ENCODE data around the gene NSD1.

NSD1 gene

DNA sequence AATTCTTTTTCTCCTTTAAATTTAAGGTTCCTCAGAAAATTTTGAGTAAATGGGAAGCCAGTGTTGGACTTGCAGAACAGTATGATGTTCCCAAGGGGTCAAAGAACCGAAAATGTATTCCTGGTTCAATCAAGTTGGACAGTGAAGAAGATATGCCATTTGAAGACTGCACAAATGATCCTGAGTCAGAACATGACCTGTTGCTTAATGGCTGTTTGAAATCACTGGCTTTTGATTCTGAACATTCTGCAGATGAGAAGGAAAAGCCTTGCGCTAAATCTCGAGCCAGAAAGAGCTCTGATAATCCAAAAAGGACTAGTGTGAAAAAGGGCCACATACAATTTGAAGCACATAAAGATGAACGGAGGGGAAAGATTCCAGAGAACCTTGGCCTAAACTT lies 76.0 kb downstream of the NSD1 start:
- H3K36me3 ChIP-seq (ENCODE audit: control insufficient read depth in 1 of 2, insufficient read depth in 2 of 2, low read depth in 1 of 2, low read length in 2 of 2) = peaks cover 38 to 78% of the 10 kb centered on the region in 2 experiments
- H2AK5ac ChIP-seq (ENCODE audit: low read length, severe bottlenecking) = no peak overlapping the region
- DNase-seq = no peak
- no peak overlapping the region for H2BK5ac ChIP-seq (ENCODE audit: low read depth, low read length, poor library complexity, severe bottlenecking)
- WGBS = 98% methylated on average over 4 of the region's 4 CpGs
- H3K79me1 ChIP-seq (replicated peaks; ENCODE audit: low read length, poor library complexity, severe bottlenecking) = peaks cover 32% of the 10 kb centered on the region
- H4K8ac ChIP-seq (ENCODE audit: low read length) = no peak overlapping the region
- H3K18ac ChIP-seq (ENCODE audit: low read depth in 1 of 2, low read length in 2 of 2) = no peak overlapping the region
- no peak overlapping the region for H3K27ac ChIP-seq (ENCODE audit: low read length, poor library complexity, severe bottlenecking)
- no peak overlapping the region for H2BK12ac ChIP-seq (ENCODE audit: low read length in 2 of 2)
- no peaks in the 10 kb centered on the region for H3K9me3 ChIP-seq (ENCODE audit: control insufficient read depth, low read length)
- no peak overlapping the region for H2BK15ac ChIP-seq (ENCODE audit: low read depth, poor library complexity, severe bottlenecking)
- H3K27me3 ChIP-seq (ENCODE audit: control insufficient read depth in 1 of 2, insufficient read depth in 1 of 2, low read length in 2 of 2) = no peaks in the 10 kb centered on the region
- H4K91ac ChIP-seq (ENCODE audit: low read length) = no peak overlapping the region
- no peak overlapping the region for H3K4me3 ChIP-seq (ENCODE audit: insufficient read depth in 1 of 2, low read depth in 1 of 2, low read length in 2 of 2)
- no peak overlapping the region for H2AFZ ChIP-seq (ENCODE audit: low read depth, low read length)
- no peak overlapping the region for H3K4me2 ChIP-seq (ENCODE audit: low read length, poor library complexity, severe bottlenecking)
- H3K9ac ChIP-seq (ENCODE audit: low read length) = no peak overlapping the region
- no peak overlapping the region for H3K23ac ChIP-seq (ENCODE audit: low read length in 2 of 2)
- H3K4me1 ChIP-seq (ENCODE audit: control insufficient read depth, insufficient read depth, low read depth, low read length) = peaks cover 1% of the 10 kb centered on the region
- H3K4ac ChIP-seq (ENCODE audit: low read depth in 1 of 2, low read length in 2 of 2) = no peak overlapping the region
- H2BK120ac ChIP-seq (ENCODE audit: low read depth, low read length) = no peak overlapping the region
- no peak overlapping the region for H3K14ac ChIP-seq (ENCODE audit: low read length in 2 of 2)

DNA sequence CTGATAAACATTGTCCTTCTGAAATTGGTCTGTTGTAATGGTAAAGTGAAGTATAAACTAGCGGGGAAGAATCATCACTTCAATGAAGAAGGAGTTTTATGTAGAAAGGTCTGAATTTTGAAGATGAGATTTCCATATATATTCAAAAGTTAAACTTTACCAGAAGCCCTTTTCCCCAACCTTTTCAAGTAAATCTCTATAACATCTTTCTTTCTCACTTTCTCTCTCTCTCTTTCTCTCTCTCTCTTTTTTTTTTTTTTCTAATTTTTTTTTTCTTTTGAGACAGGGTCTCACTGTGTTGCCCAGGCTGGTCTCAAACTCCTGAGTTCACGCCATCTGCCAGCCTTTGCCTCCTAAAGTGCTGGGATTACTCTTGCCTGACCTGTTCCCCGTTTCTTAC lies 78.7 kb downstream of the NSD1 start:
- Histone ChIP-seq H2BK12ac (ENCODE audit: low read length in 2 of 2) (no peak overlapping the region), H3K14ac (ENCODE audit: low read length in 2 of 2) (no peak overlapping the region), H2BK15ac (ENCODE audit: low read depth, poor library complexity, severe bottlenecking) (no peak overlapping the region), H2BK5ac (ENCODE audit: low read depth, low read length, poor library complexity, severe bottlenecking) (no peak overlapping the region), H4K8ac (ENCODE audit: low read length) (no peak overlapping the region), H3K27me3 (ENCODE audit: control insufficient read depth in 1 of 2, insufficient read depth in 1 of 2, low read length in 2 of 2) (no peaks in the 10 kb centered on the region), H2AK5ac (ENCODE audit: low read length, severe bottlenecking) (no peak overlapping the region), H3K4me1 (ENCODE audit: control insufficient read depth, insufficient read depth, low read depth, low read length) (peaks cover 1% of the 10 kb centered on the region), H3K4ac (ENCODE audit: low read depth in 1 of 2, low read length in 2 of 2) (no peak overlapping the region), H3K79me1 (replicated peaks; ENCODE audit: low read length, poor library complexity, severe bottlenecking) (peaks cover 34% of the 10 kb centered on the region), H3K9me3 (ENCODE audit: control insufficient read depth, low read length) (no peaks in the 10 kb centered on the region), H3K4me3 (ENCODE audit: insufficient read depth in 1 of 2, low read depth in 1 of 2, low read length in 2 of 2) (no peak overlapping the region), H3K27ac (ENCODE audit: low read length, poor library complexity, severe bottlenecking) (no peak overlapping the region), H3K4me2 (ENCODE audit: low read length, poor library complexity, severe bottlenecking) (no peak overlapping the region), H2AFZ (ENCODE audit: low read depth, low read length) (no peak overlapping the region), H3K36me3 (ENCODE audit: control insufficient read depth in 1 of 2, insufficient read depth in 2 of 2, low read depth in 1 of 2, low read length in 2 of 2) (peaks cover 24 to 76% of the 10 kb centered on the region in 2 experiments), H3K23ac (ENCODE audit: low read length in 2 of 2) (no peak overlapping the region), H4K91ac (ENCODE audit: low read length) (no peak overlapping the region), H3K9ac (ENCODE audit: low read length) (no peak overlapping the region), H2BK120ac (ENCODE audit: low read depth, low read length) (no peak overlapping the region), H3K18ac (ENCODE audit: low read depth in 1 of 2, low read length in 2 of 2) (no peak overlapping the region)
- DNase-seq = no peak
- 100% methylated on average over 1 of the region's 3 CpGs for WGBS

DNA sequence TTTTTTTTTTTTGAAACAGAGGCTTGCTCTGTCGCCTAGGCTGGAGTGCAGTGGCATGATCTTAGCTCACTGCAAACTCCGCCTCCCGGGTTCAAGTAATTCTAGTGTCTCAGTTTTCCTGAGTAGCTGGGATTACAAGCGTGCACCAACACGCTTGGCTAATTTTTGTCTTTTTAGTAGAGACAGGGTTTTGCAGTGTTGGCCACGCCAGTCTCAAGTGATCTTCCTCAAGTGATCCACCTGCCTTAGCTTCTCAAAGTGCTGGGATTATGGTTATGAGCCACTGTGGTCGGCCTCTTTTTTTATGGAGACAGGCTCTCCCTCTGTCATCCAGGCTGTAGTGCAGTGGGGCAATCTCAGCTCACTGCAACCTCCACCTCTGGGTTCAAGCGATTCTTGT lies 87.0 kb downstream of the NSD1 start:
- DNase-seq = no peak
- H2BK5ac ChIP-seq (ENCODE audit: low read depth, low read length, poor library complexity, severe bottlenecking) = no peak overlapping the region
- H2AK5ac ChIP-seq (ENCODE audit: low read length, severe bottlenecking) = no peak overlapping the region
- H2BK15ac ChIP-seq (ENCODE audit: low read depth, poor library complexity, severe bottlenecking) = no peak overlapping the region
- H3K23ac ChIP-seq (ENCODE audit: low read length in 2 of 2) = no peak overlapping the region
- H2BK120ac ChIP-seq (ENCODE audit: low read depth, low read length) = no peak overlapping the region
- H3K4me1 ChIP-seq (ENCODE audit: control insufficient read depth, insufficient read depth, low read depth, low read length) = peaks cover 1% of the 10 kb centered on the region
- peaks cover 8% of the 10 kb centered on the region for H3K79me1 ChIP-seq (replicated peaks; ENCODE audit: low read length, poor library complexity, severe bottlenecking)
- H3K18ac ChIP-seq (ENCODE audit: low read depth in 1 of 2, low read length in 2 of 2) = no peak overlapping the region
- H3K14ac ChIP-seq (ENCODE audit: low read length in 2 of 2) = no peak overlapping the region
- no peaks in the 10 kb centered on the region for H3K27me3 ChIP-seq (ENCODE audit: control insufficient read depth in 1 of 2, insufficient read depth in 1 of 2, low read length in 2 of 2)
- H4K8ac ChIP-seq (ENCODE audit: low read length) = no peak overlapping the region
- H4K91ac ChIP-seq (ENCODE audit: low read length) = no peak overlapping the region
- no peak overlapping the region for H2AFZ ChIP-seq (ENCODE audit: low read depth, low read length)
- no peak overlapping the region for H3K27ac ChIP-seq (ENCODE audit: low read length, poor library complexity, severe bottlenecking)
- H3K9me3 ChIP-seq (ENCODE audit: control insufficient read depth, low read length) = no peaks in the 10 kb centered on the region
- no peak overlapping the region for H3K4me3 ChIP-seq (ENCODE audit: insufficient read depth in 1 of 2, low read depth in 1 of 2, low read length in 2 of 2)
- 99% methylated on average over 8 of the region's 8 CpGs for WGBS
- no peak overlapping the region for H3K4me2 ChIP-seq (ENCODE audit: low read length, poor library complexity, severe bottlenecking)
- H3K4ac ChIP-seq (ENCODE audit: low read depth in 1 of 2, low read length in 2 of 2) = no peak overlapping the region
- no peak overlapping the region for H2BK12ac ChIP-seq (ENCODE audit: low read length in 2 of 2)
- peaks cover 21 to 32% of the 10 kb centered on the region in 2 experiments for H3K36me3 ChIP-seq (ENCODE audit: control insufficient read depth in 1 of 2, insufficient read depth in 2 of 2, low read depth in 1 of 2, low read length in 2 of 2)
- H3K9ac ChIP-seq (ENCODE audit: low read length) = no peak overlapping the region

DNA sequence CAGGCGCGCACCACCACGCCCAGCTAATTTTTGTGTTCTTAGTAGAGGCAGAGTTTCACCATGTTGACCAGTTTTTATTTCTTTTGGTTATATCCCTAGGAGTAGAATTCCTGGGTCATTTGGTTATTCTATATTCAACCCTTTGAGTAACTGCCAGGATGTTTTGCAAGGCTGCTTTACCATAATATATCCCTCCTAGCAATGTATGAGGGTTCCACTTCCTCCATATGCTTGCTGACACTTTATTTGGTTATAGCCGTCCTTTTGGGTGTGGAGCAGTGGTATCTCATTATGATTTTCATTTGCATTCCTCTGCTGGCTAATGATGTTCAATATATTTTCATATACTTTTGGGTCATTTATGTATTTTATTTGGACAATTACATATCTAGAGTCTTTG lies 88.7 kb downstream of the NSD1 start:
- WGBS = no CpG with 5 or more reads among the region's 4 CpGs
- Histone ChIP-seq H3K9ac (ENCODE audit: low read length) (no peak overlapping the region), H2AK5ac (ENCODE audit: low read length, severe bottlenecking) (no peak overlapping the region), H3K36me3 (ENCODE audit: control insufficient read depth in 1 of 2, insufficient read depth in 2 of 2, low read depth in 1 of 2, low read length in 2 of 2) (peaks cover 24 to 34% of the 10 kb centered on the region in 2 experiments), H4K8ac (ENCODE audit: low read length) (no peak overlapping the region), H2BK5ac (ENCODE audit: low read depth, low read length, poor library complexity, severe bottlenecking) (no peak overlapping the region), H3K9me3 (ENCODE audit: control insufficient read depth, low read length) (no peaks in the 10 kb centered on the region), H3K4me2 (ENCODE audit: low read length, poor library complexity, severe bottlenecking) (no peak overlapping the region), H3K4me3 (ENCODE audit: insufficient read depth in 1 of 2, low read depth in 1 of 2, low read length in 2 of 2) (no peak overlapping the region), H3K79me1 (replicated peaks; ENCODE audit: low read length, poor library complexity, severe bottlenecking) (peaks cover 6% of the 10 kb centered on the region), H3K14ac (ENCODE audit: low read length in 2 of 2) (no peak overlapping the region), H3K23ac (ENCODE audit: low read length in 2 of 2) (no peak overlapping the region), H3K4ac (ENCODE audit: low read depth in 1 of 2, low read length in 2 of 2) (no peak overlapping the region), H3K4me1 (ENCODE audit: control insufficient read depth, insufficient read depth, low read depth, low read length) (peaks cover 1% of the 10 kb centered on the region), H3K27ac (ENCODE audit: low read length, poor library complexity, severe bottlenecking) (no peak overlapping the region), H2BK120ac (ENCODE audit: low read depth, low read length) (no peak overlapping the region), H2BK12ac (ENCODE audit: low read length in 2 of 2) (no peak overlapping the region), H4K91ac (ENCODE audit: low read length) (no peak overlapping the region), H3K27me3 (ENCODE audit: control insufficient read depth in 1 of 2, insufficient read depth in 1 of 2, low read length in 2 of 2) (no peaks in the 10 kb centered on the region), H2BK15ac (ENCODE audit: low read depth, poor library complexity, severe bottlenecking) (no peak overlapping the region), H3K18ac (ENCODE audit: low read depth in 1 of 2, low read length in 2 of 2) (no peak overlapping the region), H2AFZ (ENCODE audit: low read depth, low read length) (no peak overlapping the region)
- DNase-seq = no peak
